Measurements from ENCODE around the gene TTC23.

The TTC23 gene

DNA sequence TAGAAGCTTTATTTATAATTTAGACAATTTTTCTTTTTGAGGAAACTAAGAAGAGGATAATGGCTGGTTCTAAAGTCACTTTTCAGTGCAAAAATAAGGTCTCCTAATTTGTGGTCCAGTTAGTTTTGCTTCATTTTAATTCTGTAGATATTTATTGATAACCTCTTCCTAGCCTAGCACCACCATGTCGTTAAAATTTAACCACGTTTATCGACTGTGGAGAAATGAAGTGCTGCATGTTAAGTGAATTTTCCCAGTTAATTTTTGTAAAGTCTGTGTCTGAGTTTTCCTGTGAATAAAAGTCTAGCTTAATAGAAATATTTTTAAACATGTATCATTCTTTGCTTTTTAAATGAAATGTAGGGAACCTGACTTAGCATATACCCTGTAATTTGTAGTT lies 18.6 kb upstream of the TTC23 start:
- TF ChIP-seq, protein P1, sequence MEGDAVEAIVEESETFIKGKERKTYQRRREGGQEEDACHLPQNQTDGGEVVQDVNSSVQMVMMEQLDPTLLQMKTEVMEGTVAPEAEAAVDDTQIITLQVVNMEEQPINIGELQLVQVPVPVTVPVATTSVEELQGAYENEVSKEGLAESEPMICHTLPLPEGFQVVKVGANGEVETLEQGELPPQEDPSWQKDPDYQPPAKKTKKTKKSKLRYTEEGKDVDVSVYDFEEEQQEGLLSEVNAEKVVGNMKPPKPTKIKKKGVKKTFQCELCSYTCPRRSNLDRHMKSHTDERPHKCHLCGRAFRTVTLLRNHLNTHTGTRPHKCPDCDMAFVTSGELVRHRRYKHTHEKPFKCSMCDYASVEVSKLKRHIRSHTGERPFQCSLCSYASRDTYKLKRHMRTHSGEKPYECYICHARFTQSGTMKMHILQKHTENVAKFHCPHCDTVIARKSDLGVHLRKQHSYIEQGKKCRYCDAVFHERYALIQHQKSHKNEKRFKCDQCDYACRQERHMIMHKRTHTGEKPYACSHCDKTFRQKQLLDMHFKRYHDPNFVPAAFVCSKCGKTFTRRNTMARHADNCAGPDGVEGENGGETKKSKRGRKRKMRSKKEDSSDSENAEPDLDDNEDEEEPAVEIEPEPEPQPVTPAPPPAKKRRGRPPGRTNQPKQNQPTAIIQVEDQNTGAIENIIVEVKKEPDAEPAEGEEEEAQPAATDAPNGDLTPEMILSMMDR (IDR thresholded peaks at IDR 0.05; ENCODE audit: insufficient read depth, low read depth, low read length, missing control alignments): no peak
- H3K4me3 ChIP-seq (ENCODE audit: low read length): no peak overlapping the region
- DNase-seq (ENCODE audit: low read depth): no peak

DNA sequence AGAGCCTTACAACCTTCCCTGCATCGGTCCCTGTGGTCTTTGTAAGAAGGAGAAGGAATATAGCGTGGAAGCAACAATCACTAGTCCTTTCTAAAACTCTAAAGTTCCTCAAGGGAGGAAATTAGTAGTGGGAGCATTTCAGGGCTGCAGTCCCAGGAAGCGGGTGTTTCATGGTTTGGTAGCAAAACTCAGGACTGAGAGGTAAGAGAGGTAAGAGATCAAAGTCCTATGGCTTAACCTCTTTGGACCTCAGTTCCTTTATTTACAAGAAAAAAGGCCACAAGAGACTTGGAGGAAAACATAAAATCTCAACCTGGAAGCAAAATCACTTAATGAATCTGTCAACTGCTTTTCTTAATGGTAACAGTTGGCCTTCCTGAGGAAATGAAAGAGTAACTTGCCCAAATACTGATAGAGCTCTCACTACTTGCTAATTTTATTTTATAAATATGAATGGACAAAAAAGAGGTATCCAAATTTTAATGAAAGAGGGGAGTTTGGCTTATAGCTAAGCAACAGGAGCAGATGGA lies 16.2 kb upstream of the TTC23 start:
- H3K4me3 ChIP-seq (ENCODE audit: low read length): no peak overlapping the region
- TF ChIP-seq, protein P1 (IDR thresholded peaks at IDR 0.05; ENCODE audit: insufficient read depth, low read depth, low read length, missing control alignments): no peak
- DNase-seq (ENCODE audit: low read depth): no peak

DNA sequence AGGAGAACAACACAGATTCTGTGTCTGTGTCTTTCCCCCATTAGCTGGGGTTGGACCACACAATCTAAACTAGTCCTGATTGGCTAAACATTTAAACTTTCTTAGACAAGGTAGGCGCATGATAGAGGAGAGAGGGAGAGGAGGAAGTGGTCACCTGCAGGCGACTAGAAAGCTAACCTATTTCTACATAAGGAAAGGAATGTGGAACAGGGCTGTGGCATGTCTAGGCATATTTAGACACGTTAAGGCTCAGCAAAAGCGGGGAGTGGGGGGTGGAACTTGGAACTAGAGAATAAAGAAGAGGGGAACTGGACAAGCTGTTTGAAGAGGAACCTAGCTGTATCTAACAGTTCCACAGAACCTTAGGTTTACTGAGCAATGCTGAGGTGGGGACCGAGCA lies 14.7 kb upstream of the TTC23 start:
- no peak overlapping the region for H3K4me3 ChIP-seq (ENCODE audit: low read length)
- DNase-seq (ENCODE audit: low read depth): peak; percentile 86
- TF ChIP-seq, protein P1 (IDR thresholded peaks at IDR 0.05; ENCODE audit: insufficient read depth, low read depth, low read length, missing control alignments): no peak

DNA sequence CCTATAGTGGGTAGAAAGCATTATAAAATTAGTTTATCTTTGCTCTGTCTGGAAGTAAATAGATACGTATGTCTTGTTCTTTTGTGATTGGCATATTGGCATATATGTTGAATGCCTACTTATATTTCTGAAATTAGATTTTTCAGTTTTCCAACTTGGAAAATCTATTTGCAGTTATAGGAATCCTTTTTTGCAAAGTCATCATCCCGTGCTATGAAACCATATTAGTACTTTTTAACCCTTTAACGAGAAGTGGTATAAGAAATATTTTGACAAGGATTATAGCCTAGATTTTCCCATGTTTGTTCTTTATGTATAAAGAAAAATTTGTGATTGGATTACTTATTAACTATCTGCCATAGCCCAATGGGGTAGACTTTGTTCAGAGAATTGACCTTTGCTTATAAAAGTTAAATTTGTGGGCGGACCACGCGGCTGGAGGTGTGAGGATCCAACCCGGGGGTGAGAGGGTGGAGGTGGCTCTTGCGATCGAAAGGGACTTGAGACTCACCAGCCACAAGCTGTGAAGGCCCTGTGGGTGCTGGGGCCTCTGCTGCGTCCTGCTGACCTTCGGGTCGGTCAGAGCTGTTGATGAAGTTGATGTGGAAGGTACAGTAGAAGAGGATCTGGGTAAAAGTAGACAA lies 7.8 kb upstream of the TTC23 start:
- TF ChIP-seq, protein P1 (IDR thresholded peaks at IDR 0.05; ENCODE audit: insufficient read depth, low read depth, low read length, missing control alignments): no peak
- H3K4me3 ChIP-seq (ENCODE audit: low read length): no peak overlapping the region

DNA sequence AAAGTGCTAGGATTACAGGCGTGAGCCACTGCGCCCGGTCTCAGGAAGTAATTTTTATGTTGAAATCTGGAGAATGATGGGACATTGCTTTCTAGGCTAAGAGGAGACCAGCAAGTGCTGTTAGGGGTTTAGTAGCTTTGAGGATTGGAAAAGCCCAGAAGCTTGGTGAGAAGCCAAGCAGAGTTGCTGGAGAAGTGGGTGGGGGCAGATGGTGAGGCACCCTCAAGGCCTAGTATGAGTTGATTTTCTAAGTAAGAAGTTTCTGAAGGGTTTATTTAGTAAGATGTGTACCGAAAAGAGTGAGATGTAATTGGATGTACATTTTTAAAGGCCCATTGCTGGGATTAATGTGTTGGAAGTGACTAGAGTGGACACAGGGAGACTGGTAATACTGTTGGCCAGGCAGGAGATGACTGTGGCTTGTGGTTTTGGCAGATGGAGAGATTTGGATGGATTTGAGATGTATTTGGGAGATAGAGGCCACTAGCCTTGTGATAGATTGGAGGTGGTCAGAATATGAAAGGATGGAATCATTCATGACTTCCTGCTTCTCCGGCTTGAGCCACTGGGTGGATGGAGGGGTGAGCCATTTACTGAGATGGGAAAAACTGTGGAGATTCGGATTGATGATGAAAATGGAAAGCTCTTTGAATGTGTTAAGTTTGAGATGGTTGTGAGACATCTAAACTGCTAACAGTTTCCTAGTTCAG lies 4.2 kb upstream of the TTC23 start:
- H3K4me3 ChIP-seq (ENCODE audit: low read length): no peak overlapping the region
- TF ChIP-seq, protein P1 (IDR thresholded peaks at IDR 0.05; ENCODE audit: insufficient read depth, low read depth, low read length, missing control alignments): no peak
- DNase-seq (ENCODE audit: low read depth): no peak

More for the DNA sequence above, 7.8 kb upstream of the TTC23 start:
- no peak for DNase-seq (ENCODE audit: low read depth)

DNA sequence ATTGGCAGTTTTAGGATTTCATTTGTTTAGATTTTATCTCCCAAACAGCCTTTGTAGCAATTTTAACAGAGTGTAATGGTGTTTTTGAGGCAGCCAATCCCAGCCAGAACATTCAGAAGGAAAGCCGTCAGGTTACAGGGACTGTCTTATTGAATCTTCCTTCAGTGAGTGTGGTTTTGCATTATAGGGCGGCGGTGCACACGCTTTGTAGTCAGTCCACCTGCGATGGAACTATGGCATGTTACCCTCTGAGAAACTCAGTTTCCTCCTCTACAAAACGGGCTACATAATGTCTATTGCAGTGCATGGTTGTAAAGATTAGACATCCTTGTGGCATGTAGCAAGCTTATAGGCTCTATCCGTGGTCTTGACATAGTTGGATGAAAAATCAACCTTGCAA lies 2.9 kb upstream of the TTC23 start:
- DNase-seq (ENCODE audit: low read depth): no peak
- TF ChIP-seq, protein P1 (IDR thresholded peaks at IDR 0.05; ENCODE audit: insufficient read depth, low read depth, low read length, missing control alignments): no peak
- peak overlapping the region; percentile 79 for H3K4me3 ChIP-seq (ENCODE audit: low read length)
